HuH-7.5 (cell line): ENCODE measurements around the gene SIGLEC10.
"Not testable (repeated sequence)": the region's sequence is repeated elsewhere in the genome, so short reads cannot be mapped to it uniquely, and the experiment has no call there.

Source experiments
- DNase-seq: peaks from one replicate; pipeline ENCODE4 v3.0.0; 2011; ENCODE audit warnings: low spot score

Gene SIGLEC10

GRCh38 chr19:51417107-51417809 lies at the start of gene SIGLEC10:
Gene SIGLEC10 (minus strand): TSS chr19:51417642. CDS start chr19:51417581, 61 bp downstream.
- DNase-seq, result no peak

GRCh38 chr19:51466723-51467122 lies 49.3 kb upstream of the SIGLEC10 start:
- no peak for DNase-seq

- DNase-seq, result not testable (repeated sequence)
These were observed 46.6 kb upstream of the SIGLEC10 start for GRCh38 chr19:51463976-51464581.

DNA sequence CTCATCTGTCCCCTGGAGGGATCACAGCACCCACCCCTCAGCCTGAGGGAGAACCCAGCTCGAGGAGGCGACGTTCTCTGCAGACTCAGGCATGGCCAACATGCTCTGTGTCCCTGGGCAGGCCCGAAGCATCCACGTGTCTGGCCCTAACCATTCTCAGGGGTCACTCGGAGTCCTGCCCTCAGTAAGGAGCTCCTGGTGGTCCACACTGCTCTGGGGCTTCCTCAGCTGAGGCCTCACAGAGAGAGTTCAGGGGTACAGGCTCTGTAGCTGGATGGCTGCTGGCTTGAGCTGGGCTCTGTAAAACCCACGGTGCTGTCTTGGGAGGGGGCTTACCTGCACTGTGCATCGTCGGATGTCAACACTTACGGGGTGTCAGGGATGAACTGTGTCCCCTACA lies 45.2 kb upstream of the SIGLEC10 start:
- DNase-seq, result no peak

GRCh38 chr19:51462276-51462675 lies 44.8 kb upstream of the SIGLEC10 start:
- no peak for DNase-seq

GRCh38 chr19:51461723-51462161 lies 44.3 kb upstream of the SIGLEC10 start:
- no peak for DNase-seq

DNA sequence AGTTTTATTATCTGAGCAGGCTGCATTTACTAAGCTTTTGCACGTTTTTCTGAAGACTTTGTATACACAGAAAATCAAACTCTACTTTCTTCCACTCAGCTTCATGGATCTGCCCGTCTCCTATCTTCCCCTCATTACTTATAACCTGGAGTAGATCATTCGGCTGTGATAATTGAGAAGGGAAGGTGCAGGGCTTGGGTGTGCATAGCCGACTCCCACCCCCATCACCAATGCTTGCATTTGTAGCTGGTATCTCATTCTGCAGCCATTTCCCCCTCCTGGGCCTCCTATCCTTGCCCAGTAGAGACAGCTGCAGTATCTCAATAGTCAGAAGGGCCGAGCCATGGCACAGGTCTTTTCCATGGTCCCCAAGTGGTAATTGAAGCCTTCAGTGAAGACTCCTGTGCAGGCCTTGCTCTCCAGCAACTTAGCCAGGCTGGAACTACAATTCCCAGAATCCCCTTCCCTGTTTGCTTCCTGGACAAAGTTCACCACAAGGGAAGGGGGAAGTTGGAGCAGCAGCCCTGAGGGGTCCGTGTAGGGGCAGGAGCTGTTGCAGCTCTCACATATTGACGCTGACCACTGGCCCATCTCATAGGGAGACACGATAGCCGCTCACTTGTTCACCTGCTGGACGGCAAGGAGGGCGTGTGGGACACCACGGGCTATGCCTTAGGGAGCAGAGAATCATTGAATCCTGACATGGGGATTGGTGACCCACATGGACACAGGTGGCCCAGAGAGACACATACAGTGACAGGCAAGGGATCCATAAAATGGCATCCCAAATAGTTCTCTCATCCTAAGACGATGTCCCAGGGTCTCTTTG lies 42.9 kb upstream of the SIGLEC10 start:
- DNase-seq, result peak; percentile 29

GRCh38 chr19:51458899-51459505 lies 41.6 kb upstream of the SIGLEC10 start:
- DNase-seq, result no peak

GRCh38 chr19:51458051-51458645 lies 40.7 kb upstream of the SIGLEC10 start, which contains the start of gene SIGLEC8:
Gene SIGLEC8 (minus strand): TSS chr19:51458454. CDS start chr19:51458387, 67 bp downstream.
- DNase-seq, result no peak

GRCh38 chr19:51457351-51458013 lies 40.0 kb upstream of the SIGLEC10 start:
- DNase-seq, result no peak

DNA sequence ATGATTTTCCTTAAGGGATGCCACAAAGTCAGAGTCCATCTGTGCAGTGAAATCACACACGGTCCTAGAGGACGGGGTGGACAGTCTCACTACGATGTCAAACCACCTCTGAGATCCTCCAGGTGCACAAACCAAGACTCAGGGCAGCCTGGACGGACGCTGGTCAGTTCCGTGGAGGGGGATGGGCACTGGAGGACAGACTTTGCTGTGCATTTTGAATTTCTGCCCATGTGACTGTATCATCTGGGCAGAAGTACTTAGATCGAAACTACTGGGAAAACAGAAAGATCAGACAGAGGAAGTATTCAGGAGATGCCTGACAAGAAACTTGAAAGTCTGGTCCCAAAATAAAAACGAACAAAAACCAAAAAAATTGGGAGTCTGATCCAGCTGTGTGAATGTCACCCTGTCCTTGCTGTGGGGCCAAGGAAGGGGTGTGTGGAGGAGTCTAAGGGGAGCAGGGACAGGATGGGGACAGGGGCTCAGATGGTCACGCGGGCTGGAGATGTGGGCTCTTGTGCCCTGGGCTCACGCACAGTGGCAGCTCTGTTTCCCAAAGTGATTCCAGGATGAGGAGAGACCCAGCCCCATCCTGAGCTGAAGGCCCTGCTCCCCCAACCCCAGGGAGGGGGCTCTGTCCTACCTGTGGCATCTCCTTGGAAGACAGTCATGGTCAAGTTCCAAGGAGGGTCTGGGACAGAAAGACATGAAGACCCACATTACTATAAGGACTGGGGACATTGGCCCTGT lies 39.3 kb upstream of the SIGLEC10 start:
- DNase-seq, result no peak

DNA sequence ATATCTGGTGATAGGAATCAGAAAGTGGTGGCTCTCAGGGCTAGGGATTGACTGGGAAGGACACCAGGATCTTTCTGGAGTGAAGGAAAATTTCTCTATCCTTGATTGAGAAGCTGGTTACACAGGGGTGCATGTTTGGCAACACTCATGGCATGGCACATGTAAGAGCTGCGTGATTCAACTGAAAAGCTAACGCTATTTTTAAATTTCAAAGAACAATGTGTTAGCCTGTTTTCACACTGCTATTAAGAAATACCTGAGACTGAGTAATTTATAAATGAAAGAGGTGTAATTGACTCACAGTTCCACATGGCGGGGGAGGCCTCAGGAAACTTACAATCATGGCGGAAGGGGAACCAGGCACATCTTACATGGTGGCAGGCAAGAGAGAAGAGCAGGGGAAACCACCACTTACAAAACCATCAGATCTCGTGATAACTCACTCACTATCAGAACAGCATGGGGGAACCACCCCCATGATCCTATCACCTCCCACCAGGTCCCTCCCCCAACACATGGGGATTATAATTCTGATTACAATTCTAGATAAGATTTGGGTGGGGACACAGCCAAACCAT lies 33.4 kb upstream of the SIGLEC10 start:
- no peak for DNase-seq

GRCh38 chr19:51448411-51449016 lies 31.1 kb upstream of the SIGLEC10 start:
- no peak for DNase-seq

DNA sequence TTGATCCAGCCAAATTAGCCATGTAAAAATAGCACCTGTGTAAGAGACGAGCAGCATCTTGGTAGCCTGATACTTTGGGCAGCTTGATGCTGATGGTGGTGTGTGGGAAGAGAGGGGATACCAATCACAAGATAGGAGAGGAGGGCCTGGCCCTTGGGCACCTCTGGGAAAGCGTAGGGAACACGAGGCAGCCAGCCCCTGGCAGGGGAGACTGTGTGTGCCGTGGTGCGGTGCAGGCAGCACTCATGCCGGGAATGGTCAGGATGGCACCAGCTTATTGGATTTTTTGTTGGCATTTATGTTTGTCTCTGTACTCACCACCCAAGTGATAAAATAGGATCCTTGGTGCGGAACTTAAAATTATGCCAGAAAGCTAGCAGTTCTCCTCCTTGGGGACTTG lies 30.6 kb upstream of the SIGLEC10 start:
- DNase-seq, result no peak

- DNase-seq, result not testable (repeated sequence)
These were observed 30.1 kb upstream of the SIGLEC10 start for GRCh38 chr19:51447510-51447909.

- no peak for DNase-seq
These were observed 24.3 kb upstream of the SIGLEC10 start for GRCh38 chr19:51441410-51442390.

- no peak for DNase-seq
These were observed 23.5 kb upstream of the SIGLEC10 start for GRCh38 chr19:51440846-51441409.

DNA sequence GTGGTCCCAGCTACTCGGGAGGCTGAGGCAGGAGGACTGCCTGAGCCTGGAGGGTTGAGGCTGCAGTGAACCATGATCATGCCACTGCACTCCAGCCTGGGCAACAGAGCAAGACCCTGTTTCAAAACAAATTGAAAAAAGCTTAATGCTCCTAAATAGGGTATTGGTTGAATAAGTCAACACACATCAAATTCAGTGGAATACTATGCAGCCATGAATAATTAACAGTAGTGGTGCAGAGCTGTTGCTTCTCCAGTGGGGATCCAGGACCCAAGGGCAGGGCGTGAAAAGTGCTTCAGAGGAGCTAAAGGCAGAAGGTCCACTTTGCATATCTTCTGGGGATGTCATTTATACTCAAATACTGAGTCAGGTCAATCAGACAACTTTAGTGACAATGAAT lies 22.6 kb upstream of the SIGLEC10 start:
- DNase-seq, result no peak
